Ovary (tissue), 9 donors: ENCODE data around the gene WIPF3. TPM values are rescaled to one million over a fixed set of nuclear protein-coding genes. Genes with fewer than 3 reads are reported as not detected.
A peak's percentile ranks its signal among the peaks of the same experiment; 100 is the strongest.

ENCODE experiments used
- DNase-seq, 5 donors: peaks; one replicate each; pipeline ENCODE4 v3.0.0-alpha.2; 2019 to 2020
- H3K27ac ChIP-seq, 2 donors: fragments of 200-600 bp; one replicate each; pipeline versions ENCODE4 v1.5.1 to v1.8.0; 2019 to 2022
- H3K27me3 ChIP-seq: fragments of 200-600 bp; one replicate; pipeline ENCODE4 v1.8.0; 2022
- H3K36me3 ChIP-seq: fragments of 200-600 bp; sonication (generic); one replicate; pipeline ENCODE4 v1.5.1; 2019
- H3K4me1 ChIP-seq: one replicate; pipeline ENCODE4 v1.8.1; 2013; ENCODE audit warnings: mild to moderate bottlenecking, moderate library complexity; ENCODE audit not compliant: insufficient read depth
- H3K4me3 ChIP-seq: fragments of 200-600 bp; sonication (generic); one replicate; pipeline ENCODE4 v1.5.1; 2017
- H3K9me3 ChIP-seq, 2 donors: fragments of 200-600 bp in 1 of 2; sonication (generic) in 1 of 2; one replicate each; pipeline versions ENCODE4 v1.5.1 to v1.8.1; 2013 to 2019; ENCODE audit warnings: mild to moderate bottlenecking in 1 of 2, moderate library complexity in 1 of 2
- CTCF ChIP-seq, 3 donors: fragments of 450-650 bp in 2 of 3; fragments of 200-600 bp in 1 of 3; IDR thresholded peaks; one replicate each; pipeline versions ENCODE4 v1.5.1 to v1.8.0; 2016 to 2022; ENCODE audit warnings: antibody characterized with exemption in 3 of 3, mild to moderate bottlenecking in 1 of 3
- EP300 ChIP-seq: sonication (generic); formaldehyde crosslinking; IDR thresholded peaks from one replicate; pipeline ENCODE4 v1.6.1; 2017; ENCODE audit warnings: antibody characterized with exemption
- POLR2A ChIP-seq: fragments of 450-650 bp; IDR thresholded peaks from one replicate; pipeline ENCODE4 v1.6.1; 2017; ENCODE audit warnings: antibody characterized with exemption, mild to moderate bottlenecking, moderate library complexity
- WGBS, 3 donors: extraction: QIAGEN DNeasy Blood & Tissue Kit in 1 of 3; methylation state at CpG; one replicate each; pipeline versions ENCODE4 v1.1.5 to v1.1.7; 2013 to 2017; 5-methylcytosine and 5-hydroxymethylcytosine counted together
- intact Hi-C, 4 donors: fragments of 100-400 bp; cut with DNase I; formaldehyde crosslinking; loops; one replicate each; pipeline versions ENCODE4 v1.11.0 to v1.15.1; 2022 to 2023
- polyA plus RNA-seq, 2 donors: library from polyadenylated mRNA; stranded (reverse); fragments of 200-250 nt in 1 of 2; fragments of 350-450 nt in 1 of 2; fragmentation: Illumina TruSeq in 1 of 2; extraction: RNeasy Lipid Tissue Mini Kit (QIAGEN cat#74804) in 1 of 2; gene quantifications; one replicate each; pipeline ENCODE4 v1.2.3, GENCODE V29; 2013 to 2014
- total RNA-seq, 7 donors: library from RNA; depleted of rRNA in 2 of 7; stranded (reverse); fragments of >200 nt in 2 of 7; fragmentation: NEBNext Ultra II Directional in 3 of 7; extraction: Animal tissue kit (Norgen Biotek cat#: 25700) in 3 of 7; gene quantifications; one replicate each; pipeline versions ENCODE4 v1.1.0 to v1.2.4, GENCODE V29; 2016 to 2023
- donor health status: DM: no; HTN: no; CAD: no; lungs with moderate emphysema.
- donor health status: DM: no; HTN: no; CAD: no.
- donor health status: Bipolar disorder and iron deficiency.
- donor health status: DM: yes; HTN: yes; CAD: no.
- donor health status: DM: no; HTN: no; CAD: no.
- donor health status: DM: yes; HTN: yes; CAD: no.

WIPF3 gene
- total and polyA plus RNA-seq, 9 donors, result 15.3 to 122 (median 53.3) TPM

GRCh38 chr7:29839302-29839701 lies 33.0 kb downstream of the WIPF3 start:
- intact Hi-C loops, result loop anchor here in 1 of 4 donors (10.0 kb wide), 1 partner anchor 75 kb away; no protein-coding TSS in a partner anchor
- peak; percentile 70 to 79 (median 72) for DNase-seq
- H3K27me3 ChIP-seq, result no peaks in the 10 kb centered on the region
- H3K4me3 ChIP-seq, result no peak overlapping the region
- no peaks in the 10 kb centered on the region for H3K36me3 ChIP-seq
- peaks cover 18% of the 10 kb centered on the region for H3K4me1 ChIP-seq
- no peak overlapping the region for H3K27ac ChIP-seq
- H3K9me3 ChIP-seq, result no peaks in the 10 kb centered on the region
- TF ChIP-seq EP300 (no peak), CTCF (IDR thresholded peaks at IDR 0.05) (no peak), POLR2A (no peak)
- 7 to 18% (median 11%) methylated on average over 7 of the region's 7 CpGs for WGBS, 3 donors

DNA sequence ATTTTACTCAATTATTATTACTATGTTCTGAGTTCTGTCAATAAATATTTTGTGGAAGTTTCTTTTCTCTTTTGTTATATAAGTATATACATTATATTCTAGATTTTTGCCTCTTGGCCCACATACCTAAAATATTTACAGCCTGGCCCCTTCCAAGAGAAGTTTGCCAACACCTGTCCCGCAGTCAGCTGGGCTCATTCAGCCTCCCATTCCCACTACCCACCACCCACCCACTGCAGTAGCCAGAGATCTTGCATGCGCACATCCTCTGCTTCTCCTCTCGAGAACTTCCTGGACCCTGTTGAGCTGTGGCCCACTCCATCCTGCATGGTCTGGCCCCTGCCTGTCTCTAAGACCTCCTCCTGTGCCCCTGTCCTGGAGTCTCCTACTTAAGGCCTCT lies 33.6 kb downstream of the WIPF3 start:
- Histone ChIP-seq H3K4me1 (peaks cover 16% of the 10 kb centered on the region), H3K27me3 (no peaks in the 10 kb centered on the region), H3K36me3 (no peaks in the 10 kb centered on the region), H3K4me3 (no peak overlapping the region), H3K27ac (no peak overlapping the region), H3K9me3 (no peaks in the 10 kb centered on the region)
- intact Hi-C loops, result loop anchor here in 1 of 4 donors (10.0 kb wide), 1 partner anchor 75 kb away; no protein-coding TSS in a partner anchor
- 75 to 85% (median 83%) methylated on average over 3 of the region's 3 CpGs for WGBS, 3 donors
- DNase-seq, result no peak
- TF ChIP-seq CTCF (IDR thresholded peaks at IDR 0.05) (no peak), EP300 (no peak), POLR2A (no peak)

DNA sequence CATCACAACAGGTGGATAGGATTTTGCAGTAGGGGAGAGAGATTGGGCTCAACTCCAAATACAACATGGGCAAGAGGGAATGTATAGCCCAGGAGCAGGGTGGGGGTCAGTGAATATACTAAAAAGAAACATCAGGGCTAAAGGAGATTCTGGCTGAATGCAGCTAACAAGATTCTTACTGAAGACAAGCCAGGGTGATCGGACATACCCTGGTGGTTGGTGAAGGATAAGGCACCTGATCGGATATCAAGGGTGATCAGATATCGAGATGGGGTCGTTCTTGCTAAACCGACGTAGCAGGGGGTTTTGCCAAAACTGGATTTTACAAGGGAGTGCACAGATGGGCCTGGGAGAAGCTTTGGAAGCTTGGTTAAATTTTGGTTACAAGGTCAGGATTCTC lies 34.4 kb downstream of the WIPF3 start:
- 79 to 83% (median 81%) methylated on average over 6 of the region's 6 CpGs for WGBS, 3 donors
- Histone ChIP-seq H3K4me1 (peaks cover 16% of the 10 kb centered on the region), H3K9me3 (no peaks in the 10 kb centered on the region), H3K27ac (no peak overlapping the region), H3K36me3 (no peaks in the 10 kb centered on the region), H3K4me3 (no peak overlapping the region), H3K27me3 (no peaks in the 10 kb centered on the region)
- intact Hi-C loops, result no loop called here
- TF ChIP-seq POLR2A (no peak), CTCF (IDR thresholded peaks at IDR 0.05) (no peak), EP300 (no peak)
- no peak for DNase-seq

- WGBS, 3 donors, result 43 to 66% (median 49%) methylated on average over 11 of the region's 11 CpGs
- no peak for DNase-seq
- H3K27me3 ChIP-seq, result no peaks in the 10 kb centered on the region
- intact Hi-C loops, result no loop called here
- H3K27ac ChIP-seq, result no peak overlapping the region
- no peak overlapping the region for H3K4me3 ChIP-seq
- H3K9me3 ChIP-seq, result no peaks in the 10 kb centered on the region
- no peak for TF ChIP-seq POLR2A
- H3K4me1 ChIP-seq, result peaks cover 23% of the 10 kb centered on the region
- no peaks in the 10 kb centered on the region for H3K36me3 ChIP-seq
Measured at GRCh38 chr7:29841926-29842701, 35.8 kb downstream of the WIPF3 start.

- WGBS, 3 donors, result 91 to 96% (median 95%) methylated on average over 8 of the region's 8 CpGs
- H3K4me3 ChIP-seq, result no peak overlapping the region
Measured at GRCh38 chr7:29843093-29843492, 36.8 kb downstream of the WIPF3 start.

More at GRCh38 chr7:29843093-29843492, 36.8 kb downstream of the WIPF3 start:
- H3K27me3 ChIP-seq, result no peaks in the 10 kb centered on the region
- no peak overlapping the region for H3K27ac ChIP-seq
- H3K4me1 ChIP-seq, result peaks cover 23% of the 10 kb centered on the region
- H3K9me3 ChIP-seq, result no peaks in the 10 kb centered on the region
- no peak for DNase-seq
- intact Hi-C loops, result no loop called here
- no peaks in the 10 kb centered on the region for H3K36me3 ChIP-seq
- no peak for TF ChIP-seq POLR2A
- no peak for TF ChIP-seq CTCF (IDR thresholded peaks at IDR 0.05)
- TF ChIP-seq EP300, result no peak
